Stimulated activated CD4-positive, alpha-beta T cell treated with anti-CD3 and anti-CD28 coated beads, Interleukin-1b, Interleukin-23, amount 100 ng/mL, for 1 hour (primary cell): ENCODE data around the gene GGN.
"Not testable (repeated sequence)": the region's sequence is repeated elsewhere in the genome, so short reads cannot be mapped to it uniquely, and the experiment has no call there.

Source experiments
- DNase-seq, 2 donors: peaks; one replicate each; pipeline ENCODE4 v3.0.0-alpha.2; 2020; ENCODE audit warnings: low read depth in 2 of 2

The GGN gene

DNA sequence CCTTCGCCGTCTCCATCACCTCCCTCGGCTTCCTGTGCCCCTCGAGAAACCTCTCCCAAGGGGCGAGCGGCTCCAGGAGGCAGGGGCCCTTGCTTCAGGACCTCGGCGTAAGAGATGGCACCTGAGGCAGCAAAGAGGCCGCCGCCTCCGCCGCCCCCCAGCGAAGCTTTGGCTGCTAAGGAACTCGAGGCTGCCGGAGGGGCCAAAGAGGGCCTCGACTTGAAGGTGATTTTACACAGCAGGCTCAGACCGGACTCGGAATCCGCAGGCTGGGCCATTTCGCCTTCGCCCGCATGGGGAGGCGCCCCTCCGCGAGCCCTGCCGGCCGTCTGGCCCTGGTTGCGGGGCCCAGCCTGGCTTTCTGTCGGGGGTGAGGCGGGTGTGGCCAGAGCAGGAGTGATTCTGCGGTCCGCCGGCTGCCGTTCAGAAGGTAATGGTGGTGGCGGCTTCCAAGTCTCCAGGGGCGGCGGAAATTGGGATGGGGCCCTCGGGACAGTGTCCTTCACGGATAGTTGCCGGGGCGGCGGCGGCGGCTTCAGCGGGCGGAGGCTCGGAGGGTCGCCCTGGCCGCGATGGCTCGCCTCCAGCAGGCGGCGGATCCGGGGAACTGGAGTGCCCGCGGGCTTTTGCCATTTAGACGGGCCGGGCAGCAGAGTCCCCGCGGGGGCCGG is 1.4 kb downstream of the GGN start:
- no peak for DNase-seq

DNA sequence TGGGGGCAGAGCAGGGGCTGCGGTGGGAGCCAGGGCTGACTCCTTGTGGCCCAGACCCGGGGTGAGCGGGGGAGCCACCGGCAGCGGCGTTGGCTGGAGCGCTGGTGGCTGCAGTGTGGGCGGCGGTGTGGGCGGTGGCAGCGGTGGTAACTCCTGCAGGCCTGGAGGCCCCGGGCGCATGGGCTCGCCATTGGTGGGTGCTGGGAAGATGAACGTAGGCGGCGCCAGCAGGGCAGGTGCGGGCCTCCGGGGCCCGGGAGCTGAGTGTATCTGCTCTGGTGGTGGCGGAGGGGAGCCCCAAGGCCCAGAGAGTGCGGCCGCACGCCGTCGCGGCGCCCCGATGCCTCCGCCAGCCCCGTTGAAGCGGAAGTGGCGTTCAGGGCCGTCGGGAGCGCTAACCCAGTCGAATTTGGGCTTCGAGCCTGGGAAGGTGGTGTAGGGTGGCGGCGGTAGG is 2.0 kb downstream of the GGN start:
- DNase-seq = no peak

DNA sequence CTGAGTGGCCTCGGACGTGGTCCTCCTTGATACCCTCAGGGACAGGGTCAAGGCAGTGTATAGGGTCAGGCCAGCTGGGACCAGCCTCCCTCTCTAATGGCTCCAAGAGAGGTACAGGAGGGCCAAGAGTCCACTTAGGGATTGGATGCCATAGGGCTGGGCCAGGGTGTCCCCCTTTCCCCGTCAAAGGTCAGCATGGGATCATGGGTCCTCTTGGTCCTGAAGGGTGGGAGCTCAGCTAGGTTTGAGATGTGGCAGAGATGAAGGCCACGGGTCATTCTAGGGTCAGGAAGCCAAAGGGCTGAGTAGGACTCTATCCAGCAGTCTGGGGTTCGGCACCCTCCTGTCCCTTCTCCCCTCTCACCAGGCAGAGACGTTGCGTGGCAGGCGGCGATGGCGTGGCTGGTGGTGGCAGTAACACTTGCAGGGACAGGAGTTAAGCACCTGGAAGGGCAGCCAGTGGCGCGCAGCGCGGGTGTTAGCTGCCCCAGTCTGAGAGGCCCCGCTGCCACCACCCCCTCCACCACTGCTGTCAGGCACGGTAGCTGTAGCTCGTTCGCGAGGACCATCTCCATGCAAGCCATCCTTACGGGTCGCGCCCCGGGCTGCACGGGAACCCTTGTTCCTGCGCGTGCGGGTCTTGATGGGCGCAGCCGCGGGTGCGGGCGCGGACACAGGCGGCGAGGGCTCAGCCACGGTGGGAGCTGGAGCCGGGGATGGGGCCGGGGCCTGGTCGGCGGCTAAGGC is 2.6 kb downstream of the GGN start:
- no peak for DNase-seq

DNA sequence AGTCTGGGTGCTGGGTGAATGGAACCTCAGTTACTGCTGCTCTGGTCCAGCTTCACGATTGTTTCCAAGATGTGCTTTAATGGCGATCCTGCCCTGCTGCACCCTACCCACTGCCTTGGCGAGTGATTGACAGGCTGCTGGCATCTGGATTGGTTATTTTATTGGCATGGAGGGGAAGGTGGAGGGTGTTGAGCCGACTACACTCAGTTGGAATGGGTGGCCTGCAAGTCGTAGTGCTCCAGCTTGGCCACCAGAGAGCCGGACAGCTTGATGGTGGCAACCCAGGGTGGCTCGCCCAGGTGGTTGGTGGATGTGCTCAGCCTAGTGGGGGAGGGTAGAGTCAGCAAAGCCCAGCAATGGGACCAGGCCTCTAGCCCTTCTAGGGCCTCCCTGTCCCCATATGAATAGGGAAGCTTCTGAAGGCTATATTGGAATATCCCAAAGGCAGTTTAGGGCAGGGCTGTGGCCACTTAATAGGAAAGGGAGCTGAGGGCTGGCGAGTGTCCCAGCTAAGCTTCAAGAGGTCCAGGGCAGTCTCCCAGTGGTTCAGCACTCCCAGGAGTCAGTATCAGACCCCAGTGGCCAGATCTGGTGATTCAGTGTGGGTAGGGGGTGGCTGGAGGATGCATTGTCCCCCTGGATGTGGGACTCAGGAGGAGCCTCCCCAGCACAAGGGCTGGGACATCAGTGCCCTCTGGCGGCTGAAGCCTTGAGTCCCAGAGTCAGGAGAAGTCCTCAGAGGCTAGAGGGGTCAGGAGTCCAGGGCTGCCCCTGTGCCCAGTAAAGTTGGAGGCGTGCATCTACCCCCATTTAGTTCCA is 3.4 kb downstream of the GGN start:
- DNase-seq = no peak

DNA sequence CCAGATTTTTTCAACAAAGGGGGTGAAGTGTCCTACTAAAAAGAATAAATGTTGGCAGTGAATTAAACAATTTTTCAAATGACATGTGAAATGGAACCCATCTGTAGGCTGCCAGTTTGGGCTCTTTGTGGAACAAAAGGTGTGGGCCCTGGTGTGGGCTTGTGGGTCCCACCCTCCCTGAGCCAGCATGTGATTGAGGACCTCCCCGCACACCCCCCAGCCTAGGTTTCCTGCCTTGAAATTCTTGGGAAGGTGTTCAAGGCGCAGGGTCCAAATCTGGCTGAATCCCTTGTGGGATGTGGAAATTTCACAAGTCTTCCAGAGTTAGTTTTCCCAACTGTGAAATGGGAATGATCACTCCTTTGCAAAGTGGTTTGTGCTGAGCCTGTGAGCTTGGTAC is 4.1 kb downstream of the GGN start:
- DNase-seq = no peak

DNA sequence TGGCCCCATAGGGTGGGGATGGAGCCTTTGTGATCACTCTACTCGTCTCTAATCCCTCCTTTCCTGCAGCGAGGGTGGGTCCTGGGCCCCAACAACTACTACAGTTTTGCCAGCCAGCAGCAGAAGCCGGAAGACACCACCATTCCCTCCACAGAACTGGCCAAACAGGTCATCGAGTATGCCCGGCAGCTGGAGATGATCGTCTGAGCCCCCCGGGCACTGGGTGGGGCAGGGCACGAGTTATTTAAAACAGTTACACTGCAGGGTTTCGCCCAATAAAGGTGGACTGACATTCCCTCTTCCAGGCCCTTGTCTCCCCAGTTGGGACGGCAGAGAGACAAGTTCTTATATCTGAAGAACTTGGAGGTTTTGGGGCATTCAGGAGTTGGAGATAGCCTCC is 4.7 kb downstream of the GGN start:
- no peak for DNase-seq

DNA sequence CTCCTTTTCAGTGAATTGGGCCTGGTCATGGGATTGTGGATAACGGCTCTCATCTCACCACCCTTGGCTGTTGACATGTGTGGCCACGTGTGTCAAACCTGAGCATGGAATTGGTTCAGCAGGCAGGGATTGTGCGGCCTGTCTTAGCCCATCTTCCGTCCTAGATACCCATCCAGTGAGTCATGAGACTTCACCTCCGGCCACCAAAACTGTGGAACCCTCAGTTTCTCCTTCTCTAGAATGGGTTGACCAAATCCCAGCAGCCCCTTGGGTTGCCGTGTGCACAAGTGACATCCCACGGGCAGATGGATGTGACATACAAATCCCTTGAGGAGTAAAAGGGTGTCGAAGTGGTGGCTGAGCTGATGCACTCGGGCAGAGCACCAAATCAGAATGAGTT is 6.7 kb downstream of the GGN start:
- DNase-seq = no peak

DNA sequence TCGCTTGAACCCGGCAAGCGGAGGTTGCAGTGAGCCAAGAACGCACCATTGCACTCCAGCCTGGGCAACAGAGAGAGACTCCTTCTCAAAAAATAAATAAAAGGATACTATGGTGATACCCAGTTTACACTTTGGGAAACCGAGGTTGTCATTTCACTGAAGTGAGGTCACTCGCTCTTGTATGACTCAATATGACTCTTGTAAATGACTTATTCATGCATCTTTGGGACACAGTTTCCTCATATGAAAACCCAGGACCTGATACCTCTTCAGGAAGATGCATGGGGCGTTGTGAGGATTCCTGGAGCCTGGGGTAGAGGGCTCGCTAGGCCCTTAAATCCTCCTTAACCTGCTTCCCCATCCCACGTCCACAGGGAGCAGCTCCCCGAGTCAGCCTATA is 9.0 kb downstream of the GGN start:
- DNase-seq = no peak

DNA sequence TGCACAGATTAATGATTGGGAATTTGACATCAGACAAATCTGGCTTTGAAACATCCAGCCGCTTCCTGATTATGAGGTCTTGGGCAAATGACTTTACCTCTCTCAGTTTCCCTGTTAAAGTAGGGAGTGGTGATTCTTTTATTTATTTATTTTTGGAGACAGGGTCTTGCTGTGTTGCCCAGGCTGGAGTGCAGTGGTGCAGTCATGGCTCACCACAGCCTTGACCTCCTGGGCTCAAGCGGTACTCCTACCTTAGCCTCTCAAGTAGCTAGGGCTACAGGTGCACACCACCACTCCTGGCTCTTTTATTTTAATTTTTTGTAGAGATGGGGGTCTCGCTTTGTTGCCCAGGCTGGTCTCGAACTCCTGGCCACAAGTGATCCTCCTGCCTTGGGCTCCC is 10.8 kb downstream of the GGN start:
- DNase-seq = no peak

DNA sequence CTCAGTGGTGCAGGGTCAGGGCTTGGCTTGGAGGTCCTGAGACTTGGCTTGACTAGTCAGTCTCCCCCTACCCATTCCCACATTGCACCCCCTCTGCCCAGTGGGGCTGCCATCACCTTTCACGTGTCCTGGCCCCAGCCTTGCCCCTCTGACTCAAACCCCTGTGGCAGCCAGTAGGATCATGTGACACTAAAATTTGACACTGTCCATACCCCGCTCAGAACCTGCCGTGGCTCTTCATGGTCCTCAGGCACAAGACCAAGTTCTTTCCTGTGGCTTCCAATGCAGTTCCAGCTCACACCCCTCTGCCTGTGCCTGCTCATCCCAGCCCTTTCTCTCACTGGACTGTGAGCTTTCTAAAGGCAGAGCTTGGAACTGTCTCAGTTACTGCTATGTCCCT is 11.3 kb downstream of the GGN start:
- no peak for DNase-seq

DNA sequence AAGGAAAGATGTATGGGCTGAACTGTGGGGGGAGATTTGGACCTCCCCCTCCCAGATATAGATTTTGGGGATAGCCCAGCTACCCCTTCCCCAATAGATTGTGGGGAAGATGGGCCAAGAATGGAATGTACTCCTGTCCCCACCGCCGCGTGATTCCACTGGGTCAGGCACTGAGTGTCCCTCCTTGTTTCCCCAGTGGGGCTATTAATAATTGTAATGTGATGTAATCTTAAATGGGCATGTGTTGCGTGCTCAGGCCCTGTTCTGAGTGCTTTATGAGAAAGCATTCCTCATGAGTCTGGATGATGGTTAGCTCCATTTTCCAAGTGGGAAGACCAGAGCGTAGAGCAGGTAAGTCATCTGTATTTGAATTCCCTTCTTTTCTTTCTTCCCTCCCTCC is 12.1 kb downstream of the GGN start:
- DNase-seq = no peak

DNA sequence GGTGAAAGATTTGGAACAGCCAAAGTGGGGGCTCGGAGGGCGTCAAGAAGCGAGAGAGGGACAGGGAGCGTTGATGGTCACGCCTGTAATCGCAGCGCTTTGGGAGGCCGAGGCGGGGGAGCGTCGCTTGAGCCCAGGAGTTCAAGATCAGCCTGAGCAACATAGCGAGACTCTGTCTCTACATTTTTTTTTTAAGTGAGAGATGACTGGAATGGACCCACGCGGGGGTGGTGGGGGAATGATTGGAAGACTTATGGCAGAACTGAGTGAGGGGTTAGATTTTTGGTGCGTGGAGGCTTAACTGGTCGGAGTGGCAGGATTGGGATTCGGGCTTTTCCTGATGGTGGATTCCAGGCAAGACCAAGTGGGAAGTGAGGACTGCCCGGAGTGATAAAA is 12.7 kb downstream of the GGN start:
- no peak for DNase-seq

DNA sequence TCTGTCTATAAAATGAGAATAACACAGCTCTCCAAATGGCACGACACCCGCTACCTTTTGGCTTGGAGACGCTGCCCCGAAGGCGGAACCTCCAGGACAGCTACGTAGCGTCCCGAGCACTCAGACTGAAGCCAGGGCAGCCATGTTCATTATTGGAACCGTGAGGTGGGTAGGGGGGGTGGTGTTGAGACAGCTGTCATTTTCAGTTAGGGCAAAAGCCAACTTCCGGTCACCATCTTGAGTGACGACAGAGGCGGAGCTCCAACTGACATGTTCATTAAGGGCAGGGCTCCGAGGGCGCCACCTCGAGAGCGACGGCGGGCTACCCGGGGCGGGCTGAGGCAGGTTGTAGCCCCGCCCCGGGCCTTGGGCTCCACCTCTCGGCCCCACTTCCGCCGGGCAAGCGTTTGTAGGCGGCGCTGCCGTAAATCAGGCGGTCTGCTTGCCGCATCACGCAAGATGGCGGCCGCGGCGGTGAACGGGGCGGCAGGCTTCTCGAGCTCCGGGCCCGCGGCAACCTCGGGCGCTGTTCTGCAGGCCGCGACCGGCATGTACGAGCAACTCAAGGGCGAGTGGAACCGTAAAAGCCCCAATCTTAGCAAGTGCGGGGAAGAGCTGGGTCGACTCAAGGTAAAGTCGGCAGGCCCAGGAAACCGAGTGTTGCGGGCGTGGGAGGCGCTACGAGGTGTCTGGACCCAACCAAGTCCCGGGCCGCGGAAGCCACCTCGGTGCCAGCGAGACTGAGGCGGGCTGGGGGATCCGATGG is 13.3 kb downstream of the GGN start, which contains the start of gene PSMD8:
Gene PSMD8, plus strand, starts transcription at position 240 of the 766 bp plus-strand sequence. Its CDS starts 31 bp downstream, at position 271.
- peak; percentile 95 for DNase-seq

DNA sequence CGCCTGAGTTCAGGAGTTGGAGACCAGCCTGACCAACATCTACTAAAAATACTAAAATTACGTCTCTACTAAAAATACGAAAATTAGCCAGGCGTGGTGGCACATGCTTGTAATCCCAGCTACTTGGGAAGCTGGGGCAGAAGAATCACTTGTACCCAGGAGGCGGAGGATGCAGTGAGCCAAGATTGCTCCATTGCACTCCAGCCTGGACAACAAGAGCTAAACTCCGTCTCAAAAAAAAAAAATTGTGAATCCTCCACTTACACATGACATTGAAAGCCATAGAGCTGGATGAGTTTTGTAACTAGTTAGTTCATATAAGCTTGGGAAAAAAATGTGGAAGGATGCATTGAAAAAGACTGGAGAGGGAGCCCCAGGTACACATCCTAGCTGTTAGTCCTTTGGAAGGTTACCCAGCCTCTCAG is 13.9 kb downstream of the GGN start:
- DNase-seq = no peak

DNA sequence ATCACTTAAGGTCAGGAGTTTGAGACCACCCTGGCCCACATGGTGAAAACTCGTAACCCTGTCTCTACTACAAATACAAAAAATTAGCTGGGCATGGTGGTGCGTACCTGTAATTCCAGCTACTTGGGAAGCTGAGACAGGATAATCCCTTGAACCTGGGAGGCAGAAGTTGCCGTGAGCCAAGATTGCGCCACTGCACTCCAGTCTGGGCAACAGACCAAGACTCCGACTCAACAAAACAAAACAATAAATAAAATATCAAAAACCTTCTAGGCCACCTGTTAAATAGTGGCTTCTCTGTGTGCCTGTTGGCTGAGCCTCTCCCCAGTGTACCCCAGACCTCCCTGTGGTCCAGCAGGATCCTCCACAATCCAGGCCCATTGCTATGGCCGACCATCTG is 16.8 kb downstream of the GGN start:
- DNase-seq = no peak

DNA sequence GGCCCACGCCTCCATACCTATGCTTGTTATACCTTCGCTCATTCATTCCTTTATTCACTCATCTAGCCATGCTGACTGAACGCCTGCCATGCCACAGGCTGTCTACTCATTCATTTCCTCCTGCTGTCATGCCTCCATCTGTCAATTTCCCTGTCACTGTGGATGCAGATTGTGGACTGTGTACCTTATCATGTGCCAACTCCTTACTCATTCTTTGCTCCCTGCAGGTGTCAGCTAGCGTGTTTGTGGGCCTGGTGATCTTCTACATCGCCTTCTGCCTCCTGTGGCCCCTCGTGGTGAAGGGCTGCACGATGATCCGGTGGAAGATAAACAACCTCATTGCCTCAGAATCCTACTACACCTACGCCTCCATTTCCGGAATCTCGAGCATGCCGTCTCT is 17.5 kb downstream of the GGN start:
- no peak for DNase-seq

DNA sequence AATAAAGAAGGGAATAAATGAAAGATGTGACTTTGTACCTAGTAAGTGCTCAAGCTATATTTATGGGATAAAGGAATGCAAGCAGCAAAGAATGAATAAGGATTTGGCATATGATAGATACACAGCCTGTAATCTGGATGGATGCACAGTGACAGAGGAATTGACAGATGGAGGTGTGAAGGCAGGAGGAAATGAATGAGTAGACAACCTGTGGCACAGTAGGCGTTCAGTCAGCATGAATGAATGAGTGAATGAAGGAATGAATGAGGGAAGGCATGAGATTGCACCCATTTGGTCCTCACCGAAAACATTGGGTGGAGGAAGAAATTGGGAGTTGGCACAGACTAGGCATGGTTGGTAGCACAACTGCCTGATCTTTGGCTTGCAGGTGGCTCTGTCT is 18.2 kb downstream of the GGN start:
- no peak for DNase-seq

DNA sequence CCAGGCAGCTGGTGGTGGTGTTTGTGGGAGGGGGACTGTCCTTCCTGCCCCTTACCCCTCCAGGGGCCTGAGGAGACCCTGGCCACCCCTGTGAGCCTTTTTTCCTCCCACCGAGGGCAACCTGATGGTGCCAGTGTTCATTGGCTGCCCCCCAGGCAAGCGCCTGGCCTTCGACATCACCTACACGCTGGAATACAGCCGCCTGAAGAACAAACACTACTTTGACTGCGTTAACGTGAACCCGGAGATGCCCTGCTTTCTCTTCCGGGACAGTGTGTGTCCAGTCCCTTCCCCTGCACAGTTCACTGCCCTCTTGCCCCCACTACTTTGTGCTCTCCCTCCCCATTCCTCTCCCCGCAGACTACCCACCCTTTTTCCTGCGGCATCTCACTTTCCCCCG is 20.8 kb downstream of the GGN start:
- DNase-seq = no peak

DNA sequence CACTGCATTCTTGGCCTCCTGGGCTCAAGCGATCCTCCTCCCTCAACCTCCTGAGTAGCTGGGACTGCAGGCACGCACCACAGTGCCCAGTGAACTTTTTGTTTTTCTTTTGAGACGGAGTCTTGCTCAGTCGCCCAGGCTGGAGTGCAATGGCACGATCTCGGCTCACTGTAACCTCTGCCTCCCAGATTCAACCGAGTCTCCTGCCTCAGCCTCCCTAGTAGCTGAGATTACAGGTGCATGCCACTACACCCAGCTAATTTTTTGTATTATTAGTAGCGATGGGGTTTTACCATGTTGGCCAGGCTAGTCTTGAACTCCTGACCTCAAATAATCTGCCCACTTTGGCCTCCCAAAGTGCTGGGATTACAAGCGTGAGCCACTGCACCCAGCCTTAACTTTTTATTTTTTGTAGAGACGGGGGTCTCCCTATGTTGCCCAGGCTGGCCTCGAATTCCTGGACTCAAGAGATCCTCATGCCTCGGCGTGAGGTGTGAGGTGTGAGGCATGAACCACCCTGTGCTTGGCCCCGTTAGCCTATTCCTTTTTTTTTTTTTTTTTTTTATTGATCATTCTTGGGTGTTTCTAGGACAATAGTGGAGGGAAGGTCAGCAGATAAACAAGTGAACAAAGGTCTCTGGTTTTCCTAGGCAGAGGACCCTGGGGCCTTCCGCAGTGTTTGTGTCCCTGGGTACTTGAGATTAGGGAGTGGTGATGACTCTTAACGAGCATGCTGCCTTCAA is 24.7 kb downstream of the GGN start:
- not testable (repeated sequence) for DNase-seq

DNA sequence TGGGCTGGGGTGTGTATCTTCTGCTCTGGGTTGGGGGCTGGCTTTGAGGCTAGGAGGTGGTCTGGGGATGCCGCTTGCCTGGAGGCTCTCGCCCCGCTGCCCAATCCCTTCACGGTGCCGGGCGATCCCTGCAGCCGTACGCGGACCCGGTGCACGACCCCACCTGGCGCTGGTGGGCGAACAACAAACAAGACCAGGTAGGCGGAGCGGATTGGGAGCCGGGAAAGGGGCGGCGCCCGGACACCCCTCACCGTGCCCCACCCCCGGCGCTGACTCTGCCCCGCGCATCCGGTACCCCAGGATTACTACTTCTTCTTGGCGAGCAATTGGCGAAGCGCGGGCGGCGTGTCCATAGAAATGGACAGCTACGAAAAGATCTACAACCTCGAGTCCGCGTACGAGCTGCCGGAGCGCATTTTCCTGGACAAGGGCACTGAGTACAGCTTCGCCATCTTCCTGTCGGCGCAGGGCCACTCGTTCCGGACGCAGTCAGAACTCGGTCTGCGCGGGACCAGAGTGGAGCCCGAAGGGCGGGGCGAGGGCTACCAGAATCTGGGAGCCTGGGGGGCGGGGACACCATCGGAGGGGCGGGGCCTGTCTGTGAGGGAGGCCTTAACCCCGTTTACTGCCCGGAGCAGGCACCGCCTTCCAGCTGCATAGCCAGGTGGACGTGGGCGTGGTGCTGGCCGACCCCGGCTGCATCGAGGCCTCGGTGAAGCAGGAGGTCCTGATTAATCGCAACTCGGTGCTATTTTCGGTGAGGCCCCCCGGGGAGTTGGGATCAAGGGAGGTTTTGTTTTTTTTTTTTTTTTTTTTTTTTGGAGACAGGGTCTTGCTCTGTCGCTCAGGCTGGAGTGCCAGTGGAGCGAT is 25.5 kb downstream of the GGN start:
- DNase-seq = peak; percentile 21 to 55
